ENCODE measurements around the gene SBF2.

SBF2 gene

DNA sequence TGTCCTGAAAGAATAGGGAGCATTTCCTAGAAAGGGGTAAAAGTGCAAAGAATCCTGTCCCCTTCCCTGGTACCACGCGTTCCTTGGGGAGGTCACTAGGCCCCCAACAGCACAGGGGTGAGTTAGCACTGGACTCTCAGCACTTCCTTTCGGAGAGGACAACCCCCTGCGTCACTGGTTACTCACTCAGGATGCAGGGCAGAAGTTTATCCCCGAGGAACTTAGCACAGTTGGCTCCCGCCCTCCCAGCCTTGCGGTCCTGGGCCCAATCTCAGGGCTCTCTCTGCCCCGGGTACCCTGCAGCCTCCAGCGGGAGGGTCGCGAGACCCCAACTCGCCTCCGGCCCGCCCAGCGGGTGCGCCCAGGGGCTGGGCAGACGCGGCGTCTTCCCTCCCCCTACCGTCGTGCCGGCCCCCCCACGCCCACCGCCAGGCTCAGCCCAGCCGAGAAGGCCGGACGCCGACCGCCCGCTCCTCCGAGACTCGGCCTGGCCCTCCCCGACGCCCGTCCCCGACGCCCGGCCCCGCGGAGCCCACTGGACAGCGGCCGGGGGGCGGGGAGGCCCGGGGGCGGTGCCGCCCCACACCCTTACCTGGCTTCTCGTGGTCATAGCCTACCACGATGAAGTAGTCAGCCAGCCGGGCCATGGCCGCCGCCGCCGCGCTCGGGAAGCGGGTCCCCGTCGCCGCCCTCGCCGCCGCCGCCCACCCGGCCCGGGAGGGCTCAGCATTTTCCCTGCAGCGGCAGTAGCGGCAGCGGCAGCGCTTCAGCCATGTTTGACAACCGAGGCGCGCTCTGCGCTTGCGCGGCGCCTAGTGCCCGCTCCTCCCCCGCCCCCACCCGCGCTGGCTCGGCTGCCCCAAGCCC is at the start of gene SBF2:
Gene SBF2 (minus strand): TSS at position 797 of the 867 bp plus-strand sequence. CDS start 150 bp downstream, at position 647.
- peak; percentile 66 to 74 for DNase-seq (ENCODE audit: low read depth in 2 of 2)

DNA sequence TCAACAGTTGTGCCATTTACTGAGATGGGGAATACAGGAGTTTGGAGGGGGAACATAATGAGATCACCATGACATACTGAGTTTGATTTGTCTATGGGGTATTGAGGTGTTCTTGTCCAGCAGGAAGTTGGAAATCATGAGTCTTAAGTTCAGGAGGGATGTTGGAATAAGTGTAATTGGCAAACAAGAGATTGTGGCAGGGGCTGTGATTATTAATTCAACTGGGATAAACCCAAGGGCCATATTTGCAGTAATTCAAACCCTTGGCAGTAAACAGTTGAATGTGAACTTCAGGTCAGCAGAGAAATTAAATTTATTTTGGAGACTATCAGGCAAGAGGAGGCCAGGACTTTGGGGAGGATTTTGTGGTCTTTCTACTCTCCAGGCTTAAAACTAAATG is 44.3 kb upstream of the SBF2 start:
- DNase-seq (ENCODE audit: low read depth in 2 of 2) = no peak

DNA sequence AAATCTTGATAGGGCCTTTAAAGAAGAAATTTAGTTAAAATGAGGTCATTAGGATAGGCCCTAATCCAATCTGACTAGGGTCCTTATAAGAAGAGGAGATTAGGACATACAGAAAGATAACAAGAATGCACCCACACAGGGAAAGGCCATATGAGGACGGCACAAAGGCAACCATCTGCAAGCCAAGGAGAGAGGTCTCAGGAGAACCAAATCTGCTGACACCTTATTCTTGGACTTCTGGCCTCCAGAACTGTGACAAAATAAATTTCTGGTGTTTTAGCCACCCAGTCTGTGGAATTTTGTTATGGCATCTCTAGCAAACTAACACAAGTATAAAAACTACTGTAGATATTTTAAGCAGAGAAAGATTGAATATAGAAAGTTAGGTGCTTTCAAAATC is 39.5 kb upstream of the SBF2 start:
- no peak for DNase-seq (ENCODE audit: low read depth in 2 of 2)

DNA sequence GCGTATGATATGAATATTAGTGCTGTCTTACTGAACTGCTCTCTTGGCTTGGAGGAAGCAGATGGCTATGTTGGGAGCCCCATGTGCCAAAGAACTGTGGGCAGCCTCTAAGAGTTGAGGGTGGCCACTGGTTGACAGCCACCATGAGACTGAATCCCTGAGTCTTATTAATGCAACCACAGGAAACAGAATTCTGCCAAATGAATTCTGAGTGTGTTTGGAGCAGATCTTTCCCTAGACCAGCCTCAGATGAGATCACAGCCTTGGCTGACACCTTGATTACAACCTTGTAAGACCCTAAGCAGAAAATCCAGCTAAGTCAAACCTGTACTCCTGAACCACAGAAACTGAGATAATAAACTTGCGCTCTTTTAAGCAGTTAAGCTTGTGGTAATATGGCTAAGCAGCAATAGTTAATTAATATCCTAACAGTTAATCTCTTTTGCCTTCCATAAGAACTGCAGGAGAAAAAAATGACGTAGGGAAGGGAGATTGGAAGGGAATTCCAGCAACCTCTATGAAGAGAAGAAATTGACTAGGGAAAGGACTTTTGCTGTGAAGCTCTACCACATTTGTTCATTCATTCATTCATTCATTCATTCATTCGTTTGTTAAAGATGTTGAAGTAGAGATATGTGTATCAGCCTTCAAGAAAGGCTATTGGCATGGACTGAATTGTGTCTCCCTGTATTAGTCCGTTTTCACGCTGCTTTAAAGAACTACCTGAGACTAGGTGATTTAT is 37.7 kb upstream of the SBF2 start:
- no peak for DNase-seq (ENCODE audit: low read depth in 2 of 2)

DNA sequence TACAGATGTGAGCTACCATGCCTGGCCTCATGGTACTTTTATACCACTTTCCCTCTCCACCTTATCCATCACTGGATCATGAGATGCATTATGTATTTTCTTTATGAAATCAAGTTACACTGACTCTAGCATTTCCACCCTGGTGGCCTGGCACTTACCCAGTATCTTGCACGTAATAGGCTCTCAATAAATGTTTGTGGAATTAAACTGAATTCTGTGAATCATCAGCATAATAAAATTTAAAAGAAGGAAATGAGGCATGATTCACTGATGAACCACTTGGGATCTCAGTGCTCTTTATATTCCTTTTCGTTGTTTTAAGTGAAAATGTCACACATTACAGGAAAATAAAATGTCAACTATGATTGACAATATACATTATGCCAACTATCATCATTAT is 35.9 kb upstream of the SBF2 start:
- no peak for DNase-seq (ENCODE audit: low read depth in 2 of 2)

DNA sequence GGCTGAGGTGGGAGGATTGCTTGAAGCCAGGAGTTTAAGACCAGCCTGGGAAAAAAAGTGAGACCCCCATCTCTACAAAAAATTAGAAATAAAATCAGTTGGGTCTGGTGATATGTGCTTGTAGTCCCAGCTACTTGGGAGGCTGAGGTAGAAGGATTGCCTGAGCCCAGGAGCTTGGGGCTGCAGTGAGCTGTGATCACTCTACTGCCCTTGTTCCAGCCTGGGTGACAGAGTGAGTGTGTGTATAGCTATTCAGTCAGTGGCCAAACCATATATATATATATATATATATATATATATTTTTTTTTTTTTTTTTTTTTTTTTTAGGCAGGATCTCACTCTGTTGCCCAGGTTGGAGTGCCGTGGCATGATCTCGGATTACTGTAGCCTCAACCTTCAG is 35.3 kb upstream of the SBF2 start:
- no peak for DNase-seq (ENCODE audit: low read depth in 2 of 2)

DNA sequence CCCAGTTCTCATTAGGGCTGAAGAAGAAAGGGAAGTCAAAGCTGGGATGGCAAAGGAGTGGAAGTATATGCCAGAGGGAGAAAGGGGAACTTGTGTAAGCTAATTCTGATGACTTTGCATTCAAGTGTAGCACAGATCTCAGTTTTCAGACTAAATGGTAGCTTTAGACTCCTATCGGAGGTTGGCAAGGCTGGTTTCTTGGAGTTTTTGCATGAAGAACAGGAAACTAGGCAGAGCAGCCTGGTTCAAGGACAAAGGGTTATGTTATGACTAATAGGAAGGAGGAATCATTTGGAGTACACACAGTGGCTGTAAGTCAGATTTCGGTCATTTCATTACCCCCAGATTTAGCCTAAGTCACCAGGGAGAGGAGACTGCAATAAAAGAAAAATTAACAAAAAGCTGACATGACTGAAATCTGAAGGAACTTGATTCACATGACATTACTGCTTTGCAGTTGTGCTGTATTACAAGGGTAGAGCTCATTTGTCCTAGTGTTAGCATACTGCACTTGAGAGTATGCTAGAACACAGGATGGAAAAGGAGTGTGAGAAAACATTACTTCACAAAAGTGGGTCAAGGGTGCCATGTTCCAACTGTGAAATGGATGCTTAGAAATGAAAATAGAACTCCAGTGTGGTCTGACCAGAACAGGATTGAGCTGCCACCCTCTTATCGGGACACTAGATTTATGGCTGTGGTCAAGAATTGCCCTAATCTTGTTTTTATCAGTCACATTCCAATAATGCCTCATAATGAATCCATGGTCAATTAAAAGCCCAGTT is 34.5 kb upstream of the SBF2 start:
- no peak for DNase-seq (ENCODE audit: low read depth in 2 of 2)

DNA sequence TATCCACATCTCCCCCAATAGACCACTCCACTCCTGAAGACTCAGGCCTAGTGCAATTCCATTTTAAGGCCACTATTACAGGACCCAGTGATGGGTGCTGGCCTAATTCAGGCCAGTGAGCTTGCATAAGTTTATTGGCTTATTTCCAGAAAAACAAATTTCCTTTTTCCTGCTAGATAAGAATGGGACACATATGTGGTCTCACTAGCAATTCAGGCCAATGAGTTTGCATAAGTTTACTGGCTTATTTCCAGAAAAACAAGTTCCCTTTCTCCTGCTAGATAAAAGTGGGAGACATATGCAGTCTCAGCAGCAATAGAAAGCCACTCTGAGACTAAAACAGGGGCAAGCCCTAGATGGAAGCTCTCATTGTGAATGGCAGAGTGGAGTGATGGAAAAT is 33.2 kb upstream of the SBF2 start:
- DNase-seq (ENCODE audit: low read depth in 2 of 2) = no peak

DNA sequence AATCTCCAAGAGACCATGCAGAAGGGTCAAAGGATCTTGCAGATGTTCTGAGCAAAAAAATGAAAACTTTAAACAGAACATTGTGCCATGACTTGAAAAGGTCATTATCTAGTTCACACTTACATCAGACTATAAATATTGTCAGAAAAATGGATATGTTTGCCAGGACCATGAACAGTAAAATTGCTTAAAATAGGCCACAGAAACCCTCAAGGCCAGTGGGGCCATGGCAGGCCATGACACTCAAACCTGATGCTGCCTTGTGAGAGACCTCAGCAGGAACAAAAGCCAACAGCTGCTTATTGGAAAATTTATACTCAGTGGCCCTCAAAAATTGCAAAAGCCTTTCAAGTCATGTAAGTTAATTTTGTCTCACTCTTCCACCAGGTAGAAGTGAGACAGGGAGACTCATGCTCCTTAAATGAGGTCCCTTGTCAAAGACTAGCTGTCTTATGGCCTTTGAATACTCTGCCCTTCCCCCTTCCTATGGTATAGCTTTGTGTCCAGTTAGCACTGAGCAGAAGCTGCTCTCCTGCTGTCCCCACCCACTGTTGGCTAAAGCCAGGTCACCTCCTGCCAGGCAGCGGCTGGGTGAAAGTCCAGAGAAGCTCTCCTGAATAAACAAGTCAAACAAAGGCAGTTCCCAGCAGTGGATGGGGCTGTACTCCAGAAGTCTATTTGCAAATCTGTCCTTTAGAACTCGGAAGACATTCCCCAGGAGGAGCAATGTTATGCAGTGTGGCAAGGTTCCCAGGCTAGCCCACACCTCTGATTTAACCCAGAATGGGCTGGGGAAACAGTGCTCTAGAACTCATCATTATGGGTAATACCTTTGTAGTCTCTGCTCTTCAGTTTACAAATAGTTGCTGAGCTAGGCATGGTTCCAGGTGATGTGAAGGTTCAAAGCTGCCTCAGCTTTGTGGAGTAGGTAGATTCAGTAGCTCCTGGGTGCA is 32.3 kb upstream of the SBF2 start:
- no peak for DNase-seq (ENCODE audit: low read depth in 2 of 2)

DNA sequence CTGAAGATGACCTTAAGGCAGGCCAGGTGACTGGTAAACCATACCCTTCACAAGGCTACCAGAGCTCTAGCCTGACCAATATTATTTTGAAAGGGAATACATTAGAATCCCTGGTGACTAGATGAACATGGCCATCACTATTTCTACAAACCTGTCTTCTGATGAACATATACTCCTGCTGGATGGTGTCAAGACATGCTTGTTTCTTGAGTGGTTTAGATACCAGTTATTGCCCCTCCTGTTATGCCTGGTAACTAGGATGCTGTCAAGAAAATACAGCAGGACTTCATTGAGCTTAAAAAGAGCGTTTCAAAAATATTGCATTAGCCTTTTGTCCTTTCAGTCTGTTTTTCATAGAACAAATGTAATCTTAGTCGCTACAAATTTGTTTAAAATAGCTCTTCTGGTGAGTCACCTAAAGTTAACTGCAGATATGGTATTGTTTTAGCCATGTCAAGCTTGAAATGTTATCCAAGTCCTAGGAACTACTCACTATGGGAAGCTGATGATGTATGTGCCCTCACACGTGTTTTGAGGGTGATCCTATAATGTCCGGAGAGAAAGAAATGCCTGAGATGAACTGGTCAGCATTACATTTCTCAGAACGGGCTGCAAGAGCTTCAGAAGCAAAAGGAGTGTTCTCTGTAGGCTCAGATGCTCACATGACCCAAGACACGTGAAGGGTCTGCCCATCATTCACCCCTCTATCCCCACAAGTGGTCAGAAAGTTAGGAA is 31.4 kb upstream of the SBF2 start:
- no peak for DNase-seq (ENCODE audit: low read depth in 2 of 2)

DNA sequence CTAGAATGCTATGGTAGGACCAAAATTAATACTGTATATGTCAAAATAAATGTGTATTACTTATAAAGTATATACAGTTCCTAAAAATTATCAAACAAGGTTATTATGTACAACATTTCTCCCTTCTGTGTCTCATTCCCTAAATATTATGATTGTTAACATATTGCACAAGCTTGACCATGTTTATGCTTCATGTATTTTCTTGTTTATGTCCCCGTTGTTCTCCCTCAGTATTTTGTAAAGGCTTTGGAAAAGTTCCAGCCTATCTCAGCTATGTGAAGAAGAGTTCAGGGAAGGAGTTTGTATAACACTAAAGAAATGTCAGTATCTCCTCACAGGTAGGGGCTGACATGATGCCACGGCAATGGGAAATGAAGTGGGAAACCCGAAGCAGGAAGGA is 30.5 kb upstream of the SBF2 start:
- DNase-seq (ENCODE audit: low read depth in 2 of 2) = no peak

DNA sequence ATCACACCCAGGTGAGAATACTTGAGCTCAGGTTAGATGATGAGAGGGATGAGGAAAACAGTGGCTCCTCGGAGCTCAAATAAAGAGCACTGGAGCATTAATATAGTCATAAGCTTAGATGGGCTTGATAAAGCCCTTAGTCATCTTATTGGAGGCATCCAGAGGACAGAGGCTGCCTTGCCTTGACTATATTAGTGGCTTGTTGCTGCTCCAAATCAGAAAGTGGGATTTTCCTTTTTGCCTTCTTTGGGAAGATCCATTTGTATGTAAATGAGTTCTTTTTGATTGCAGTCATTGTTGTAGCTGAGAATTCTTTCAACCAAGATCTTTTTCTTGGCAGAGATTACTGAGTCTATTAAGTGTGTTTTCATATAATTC is 29.8 kb upstream of the SBF2 start:
- DNase-seq (ENCODE audit: low read depth in 2 of 2) = no peak

DNA sequence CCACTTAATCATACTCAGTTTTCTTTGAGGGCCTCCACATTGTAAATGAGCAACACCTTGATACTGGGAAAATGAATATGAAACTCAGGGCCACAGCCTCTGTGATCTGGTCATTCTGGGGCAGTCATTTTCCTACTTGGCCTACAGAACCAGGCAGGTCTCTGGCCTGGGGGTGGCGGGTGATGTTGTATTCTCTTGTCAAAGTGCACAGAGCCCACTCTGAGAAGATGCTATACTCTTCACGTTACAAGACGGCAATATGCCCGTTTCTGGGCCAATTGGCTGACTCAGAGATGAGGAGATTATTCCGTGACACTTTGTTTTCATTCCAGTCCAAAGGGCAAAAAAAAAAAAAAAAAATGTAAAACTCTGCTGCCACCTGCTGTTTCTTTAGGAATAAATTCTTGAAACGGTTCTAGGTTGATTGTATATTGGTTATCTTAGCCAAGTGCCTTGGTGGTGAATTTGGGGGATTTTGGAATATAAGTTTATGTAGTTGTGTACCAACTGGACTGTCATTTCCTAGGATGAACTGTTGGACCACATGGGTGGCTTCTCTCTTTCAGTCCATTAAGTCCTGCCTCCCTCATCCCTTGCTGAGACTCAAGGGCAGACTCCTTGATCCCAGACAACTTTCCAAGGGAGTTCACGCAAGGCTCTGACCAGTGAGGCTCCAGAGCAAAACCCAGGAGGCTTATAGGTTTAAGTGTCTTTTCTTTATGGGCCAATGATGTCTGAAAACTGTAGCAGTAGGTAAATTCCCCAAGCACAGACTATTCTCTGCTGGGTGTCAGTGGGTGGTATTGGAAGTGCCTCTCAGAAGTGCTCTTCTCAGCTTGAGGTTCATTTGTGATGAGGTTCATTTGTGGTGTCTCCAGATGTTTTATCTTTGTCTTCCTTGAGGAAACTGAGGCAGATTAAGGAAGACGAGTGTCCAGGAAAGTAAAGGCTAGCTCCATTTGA is 29.1 kb upstream of the SBF2 start:
- DNase-seq (ENCODE audit: low read depth in 2 of 2) = no peak

DNA sequence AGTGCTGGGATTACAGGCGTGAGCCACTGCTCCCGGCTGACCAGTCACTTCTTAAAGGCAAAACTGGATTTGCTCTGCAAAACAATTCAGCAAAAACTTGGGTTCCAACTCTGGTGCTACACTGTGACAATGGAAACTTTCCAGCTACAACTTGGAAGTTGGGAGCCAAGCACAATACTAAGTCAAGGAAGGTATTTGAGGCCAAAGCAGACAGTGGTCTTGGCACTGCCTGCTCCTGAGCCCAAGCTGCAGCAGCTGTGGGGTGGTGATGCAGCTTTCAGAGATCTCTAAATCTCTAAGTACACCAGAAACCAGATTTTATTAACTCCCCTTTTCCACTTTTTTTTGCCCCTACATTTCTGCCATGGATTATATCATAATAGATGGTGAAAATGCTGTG is 28.4 kb upstream of the SBF2 start:
- DNase-seq (ENCODE audit: low read depth in 2 of 2) = no peak

DNA sequence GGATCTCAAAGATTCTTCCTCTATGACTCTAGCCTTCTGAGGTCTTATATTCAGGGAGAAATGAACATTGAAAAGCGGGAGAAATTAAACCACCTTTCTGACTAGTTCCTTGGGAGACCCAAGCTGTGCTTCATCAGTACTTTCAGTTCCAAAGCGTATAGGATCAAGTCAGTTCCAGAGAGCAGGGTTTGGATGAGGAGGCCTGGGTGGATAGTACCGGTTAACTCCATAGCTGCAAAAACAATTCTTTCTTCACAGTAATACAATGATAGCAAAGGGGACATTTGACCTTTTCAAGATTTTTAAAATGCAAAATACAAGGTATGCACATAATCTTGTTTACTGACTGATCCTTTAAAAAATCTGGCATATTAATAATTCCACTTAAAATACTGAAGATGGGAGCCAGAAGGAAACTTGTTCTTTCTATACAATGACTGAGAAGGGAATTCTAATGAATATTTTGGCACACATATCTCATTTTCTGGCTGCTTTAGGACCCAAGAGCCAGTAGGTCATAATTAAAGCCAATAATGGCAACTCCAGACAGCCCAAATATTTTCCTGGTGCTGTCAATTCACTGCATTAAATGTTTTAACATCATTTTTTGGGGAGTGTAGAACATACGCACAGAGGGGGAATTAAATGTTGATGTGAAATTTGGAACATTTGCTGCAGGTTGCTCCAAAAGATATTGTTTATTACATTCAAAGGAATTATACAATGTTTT is 26.9 kb upstream of the SBF2 start:
- no peak for DNase-seq (ENCODE audit: low read depth in 2 of 2)

DNA sequence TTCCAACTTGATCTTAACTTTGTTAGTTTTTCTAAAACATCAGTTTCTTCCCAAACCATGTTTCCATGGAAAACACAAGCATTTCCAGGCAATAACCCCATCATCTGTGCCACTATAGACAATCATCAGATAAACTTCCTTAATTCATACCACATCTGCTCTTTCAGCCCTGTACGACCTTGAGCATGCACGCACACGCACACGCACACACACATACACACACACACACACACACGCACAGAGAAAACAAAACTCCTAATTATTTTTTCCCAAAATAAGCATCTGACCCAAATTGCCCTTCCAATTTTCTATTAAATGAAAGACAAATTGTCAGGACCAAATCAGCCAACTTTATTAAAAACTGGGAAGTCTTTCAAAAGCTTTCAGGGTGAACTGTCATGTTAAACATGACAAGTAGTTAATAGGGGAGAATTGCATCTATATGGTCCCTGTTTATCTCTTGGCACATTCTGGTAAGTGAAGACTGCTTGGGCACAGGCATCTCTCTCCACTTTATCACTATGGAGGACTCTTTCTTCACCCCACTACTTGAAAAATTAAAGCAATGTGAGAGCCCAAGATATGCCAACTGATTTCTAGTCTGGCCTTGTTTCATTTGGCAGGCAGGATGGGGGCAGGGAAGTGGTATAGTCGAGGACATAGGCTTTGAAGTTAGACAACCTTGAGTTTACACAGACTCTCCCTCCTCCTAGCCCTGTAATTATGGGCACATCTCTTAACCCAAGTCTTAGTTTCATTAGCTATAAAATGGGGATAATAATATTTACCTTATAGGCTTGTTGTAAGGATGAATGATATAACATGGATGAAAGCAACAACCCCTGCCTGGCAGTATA is 25.9 kb upstream of the SBF2 start:
- DNase-seq (ENCODE audit: low read depth in 2 of 2) = no peak

DNA sequence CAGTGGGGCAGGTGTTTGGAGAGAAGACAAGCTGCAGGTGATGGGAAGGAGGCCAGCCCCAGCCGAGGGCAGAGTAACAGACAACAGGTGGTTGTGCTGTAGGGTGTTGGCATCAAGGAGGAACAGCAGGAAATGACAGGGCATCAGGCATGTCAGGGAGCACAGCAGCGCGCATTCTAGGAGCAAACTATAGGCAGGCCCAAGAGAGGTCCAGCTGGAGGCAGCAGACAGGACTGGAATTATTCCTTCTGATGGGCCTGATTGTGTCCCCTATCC is 24.4 kb upstream of the SBF2 start:
- no peak for DNase-seq (ENCODE audit: low read depth in 2 of 2)

Measured in stimulated activated CD8-positive, alpha-beta memory T cell treated with anti-CD3 and anti-CD28 coated beads, Interleukin-15, amount 100 ng/mL, for 48 hours (primary cell).